Germinal center (tissue), 1 donor: ENCODE data around the gene GMNN.

Source experiments
- DNase-seq: peaks from one replicate; pipeline ENCODE4 v3.0.0; 2012; ENCODE audit warnings: mixed read lengths, low spot score

Gene GMNN

DNA sequence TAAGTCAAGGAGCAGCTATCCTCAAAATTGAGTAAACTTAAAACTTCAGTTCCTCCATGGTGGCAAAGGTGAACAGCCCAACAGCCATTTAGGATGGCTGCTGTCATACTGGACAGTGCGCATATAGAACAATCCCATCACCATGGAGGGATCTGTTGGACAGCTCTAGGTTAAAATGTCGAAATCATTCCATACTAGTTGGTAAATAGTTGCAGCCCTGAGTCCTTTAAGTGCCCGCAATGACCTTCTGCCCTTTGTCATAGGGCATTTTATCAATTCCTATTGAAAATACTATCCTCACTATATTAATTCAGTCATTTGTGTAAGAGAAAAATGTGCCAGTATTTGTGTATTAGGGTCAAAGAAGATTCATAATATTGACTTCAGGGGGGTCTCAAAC is 32.8 kb downstream of the GMNN start:
- DNase-seq, result no peak

- DNase-seq, result no peak
These were observed 35.0 kb downstream of the GMNN start for GRCh38 chr6:24809728-24810127.

DNA sequence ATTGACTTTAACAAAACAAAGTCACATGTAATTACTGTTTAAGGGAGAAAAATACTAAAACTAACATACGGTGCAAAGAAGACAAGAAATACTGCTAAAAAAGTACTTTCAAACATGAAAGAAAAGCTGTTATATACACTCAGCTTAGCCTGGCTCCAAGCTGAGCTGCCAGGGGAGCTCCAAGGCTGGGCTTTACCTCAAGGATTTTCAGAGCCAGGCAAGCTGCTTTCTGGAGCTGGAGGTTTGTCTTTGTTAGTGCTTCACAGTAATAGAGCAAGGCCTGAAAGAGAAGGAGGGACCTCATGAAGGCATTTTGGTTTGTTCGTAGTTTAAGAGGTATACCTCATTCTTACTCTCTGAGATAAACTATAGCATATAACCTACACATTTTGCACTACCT is 43.6 kb downstream of the GMNN start:
- no peak for DNase-seq

- no peak for DNase-seq
These were observed 47.2 kb downstream of the GMNN start for GRCh38 chr6:24821860-24822444.

DNA sequence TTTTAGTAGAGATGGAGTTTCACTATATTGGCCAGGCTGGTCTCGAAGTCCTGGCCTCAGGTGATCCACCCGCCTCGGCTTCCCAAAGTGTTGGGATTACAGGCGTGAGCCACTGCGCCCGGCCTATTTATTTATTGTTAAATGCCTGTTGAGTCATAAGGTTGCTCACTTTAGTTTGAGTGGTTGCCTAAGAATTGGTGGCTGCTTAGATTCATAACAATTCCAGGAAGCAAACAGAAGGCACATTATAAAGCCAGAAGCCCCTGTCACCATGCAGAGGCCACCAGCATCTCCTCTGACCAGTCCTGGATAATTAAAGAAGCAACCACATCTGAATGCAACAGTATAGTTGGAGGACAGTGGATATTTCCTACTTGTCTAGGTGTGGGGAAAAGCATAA is 48.0 kb downstream of the GMNN start:
- DNase-seq, result no peak

DNA sequence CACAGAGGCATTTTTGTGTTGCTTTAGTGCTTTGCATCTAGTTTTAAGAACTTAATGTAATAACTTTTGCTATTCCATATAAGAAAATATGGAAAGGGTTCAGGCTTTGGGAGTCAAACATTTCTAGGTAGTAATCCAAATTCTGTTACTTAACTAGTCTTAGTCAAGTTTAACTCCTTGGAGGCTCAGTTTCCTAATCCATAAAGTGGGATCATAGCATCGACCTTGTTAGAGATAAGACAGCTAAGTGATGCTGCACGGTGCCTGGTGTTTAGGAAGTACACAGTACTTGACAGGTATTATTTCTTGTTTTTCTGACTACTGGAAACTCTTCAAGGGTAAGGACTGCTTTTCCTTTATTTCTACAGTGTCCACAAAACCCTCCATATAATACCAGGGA is 48.4 kb downstream of the GMNN start:
- no peak for DNase-seq

DNA sequence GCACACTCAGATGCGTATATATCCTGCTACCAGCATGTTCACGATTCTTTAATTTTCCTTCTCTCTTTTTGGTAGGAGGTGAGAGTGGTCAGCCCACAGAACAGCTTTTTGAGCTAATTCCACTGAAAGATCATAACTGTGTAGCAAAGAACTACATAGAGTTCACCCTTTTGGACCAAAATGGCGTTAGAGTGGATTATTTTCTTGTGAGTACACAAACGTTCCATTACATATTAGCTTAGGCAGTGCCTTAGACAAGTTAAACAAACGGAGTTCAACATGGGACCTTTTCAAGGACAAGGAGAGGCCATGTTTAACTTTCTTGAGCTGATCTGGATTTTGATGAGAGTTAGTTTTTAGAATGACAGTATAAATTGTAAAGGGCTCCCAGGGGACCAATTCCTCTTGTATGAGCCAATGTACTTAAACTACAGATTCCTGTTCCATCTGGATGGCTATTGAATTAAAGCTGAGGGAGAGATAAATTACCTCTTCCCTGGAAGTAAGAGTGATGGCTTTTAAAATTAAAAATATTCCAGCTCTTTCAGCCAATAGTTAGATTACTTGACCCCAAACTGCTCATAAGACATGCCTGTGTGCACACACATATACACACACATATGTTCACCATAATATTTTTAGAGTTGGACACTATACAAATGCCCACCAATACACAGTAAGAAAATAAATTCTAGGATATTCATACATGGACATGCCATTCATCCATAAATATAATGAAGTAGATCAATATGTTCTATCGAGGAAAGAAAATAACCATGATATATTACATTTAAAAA is 49.6 kb downstream of the GMNN start:
- no peak for DNase-seq

GRCh38 chr6:24825130-24825630 is 50.4 kb downstream of the GMNN start:
- DNase-seq, result no peak

DNA sequence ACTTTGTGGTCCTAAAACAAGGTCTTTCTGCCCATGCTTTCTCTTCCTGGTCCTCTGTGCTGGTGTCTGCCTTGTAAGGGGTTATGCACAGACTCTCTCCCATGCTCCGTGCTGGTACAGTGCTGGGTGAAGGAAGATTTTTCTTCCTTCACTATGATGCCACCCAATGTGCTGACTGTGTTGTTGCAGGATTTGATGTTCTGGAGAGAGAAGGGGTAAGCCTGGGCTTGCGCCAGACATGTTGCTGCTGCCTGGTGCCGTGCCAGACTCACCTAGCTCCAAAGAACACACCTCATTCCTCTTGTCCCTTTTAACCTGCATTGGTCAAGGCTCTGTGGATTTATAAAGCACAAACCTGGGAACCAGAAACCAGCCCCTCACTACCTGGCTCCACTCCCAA is 52.4 kb downstream of the GMNN start:
- no peak for DNase-seq

DNA sequence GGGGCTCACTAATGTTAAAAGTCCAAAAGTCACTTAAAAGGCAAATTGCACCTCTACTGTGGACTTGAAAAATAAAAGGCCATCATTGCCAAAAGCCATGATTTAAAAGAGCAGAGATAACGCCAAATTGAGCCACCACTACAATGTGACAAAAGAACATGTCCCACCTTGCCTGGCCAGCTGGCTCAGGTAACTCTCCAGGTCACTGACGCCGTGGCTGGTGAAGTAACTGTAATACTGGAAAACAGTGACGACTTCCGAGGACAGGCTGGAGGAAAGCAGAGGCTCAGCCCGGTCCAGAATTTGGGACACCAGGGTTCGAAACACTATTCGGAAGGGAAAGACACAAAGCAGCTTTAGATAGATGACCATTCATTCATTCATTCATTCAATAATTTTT is 53.2 kb downstream of the GMNN start:
- DNase-seq, result no peak

DNA sequence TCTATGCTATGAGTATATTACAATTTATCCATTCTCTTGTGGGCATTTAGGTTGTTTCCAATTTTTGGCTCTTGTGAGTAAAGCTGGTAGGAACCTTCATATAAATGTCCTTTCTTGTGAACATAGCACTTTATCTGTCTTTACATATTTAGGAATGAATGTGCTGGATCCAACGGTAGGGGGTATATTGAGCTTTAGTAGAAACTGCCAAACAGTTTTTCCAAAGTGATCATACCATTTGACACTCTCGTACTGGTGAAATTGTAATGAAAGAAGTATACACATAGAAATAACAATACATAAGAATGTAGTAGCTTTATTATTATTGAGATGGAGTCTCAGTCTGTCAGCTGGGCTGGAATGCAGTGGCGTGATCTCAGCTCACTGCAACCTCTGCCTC is 54.9 kb downstream of the GMNN start:
- no peak for DNase-seq

GRCh38 chr6:24831771-24832716 is 57.3 kb downstream of the GMNN start:
- DNase-seq, result no peak

DNA sequence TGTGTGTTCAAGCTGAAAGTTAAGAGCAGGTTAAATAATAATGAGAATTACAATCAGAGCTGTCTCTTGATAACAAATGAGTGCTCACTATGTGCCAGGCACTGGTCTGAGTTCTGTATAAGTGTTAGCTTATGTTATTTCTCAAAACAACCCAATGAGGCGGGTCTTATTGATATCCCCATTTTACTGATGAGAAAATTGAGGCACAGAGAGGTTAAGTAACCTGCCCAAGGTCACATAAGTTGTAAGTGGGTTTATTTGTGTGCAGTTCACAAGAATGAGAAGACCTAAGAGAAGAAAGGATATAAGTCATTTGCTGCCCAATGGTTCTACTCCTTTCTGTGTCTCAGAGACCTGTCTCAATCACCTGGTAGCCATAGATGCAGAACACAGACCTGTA is 58.1 kb downstream of the GMNN start:
- DNase-seq, result no peak

GRCh38 chr6:24833711-24834386 is 59.1 kb downstream of the GMNN start:
- DNase-seq, result no peak
